ENCODE results near the gene FUT8. TPM values are rescaled to one million over a fixed set of nuclear protein-coding genes. Genes with fewer than 3 reads are reported as not detected.

FUT8 gene
- total RNA-seq, 1 experiment from 2014 or later, result 42.3 TPM

GRCh38 chr14:65469903-65470302, 57.4 kb downstream of the FUT8 start:
- ChIA-PET POLR2A (no interaction called here), CTCF (no interaction called here), RAD21 (ENCODE audit: low non-redundant PET in 1 of 2, low total read pairs in 2 of 2, uncharacterized antibody in 2 of 2, unreplicated experiment in 2 of 2) (no interaction called here)
- Histone ChIP-seq H3K4me3 (replicated peaks in 1 of 2; ENCODE audit: low read depth in 1 of 2, low read length in 2 of 2) (no peak overlapping the region), H2AFZ (ENCODE audit: low read depth, low read length, poor library complexity, severe bottlenecking) (no peak overlapping the region), H3K4me2 (ENCODE audit: low read length) (no peak overlapping the region), H3K9me3 (ENCODE audit: control insufficient read depth in 1 of 2, insufficient read depth in 1 of 2, low read depth in 1 of 2, low read length in 2 of 2) (no peaks in the 10 kb centered on the region), H3K27me3 (ENCODE audit: insufficient read depth, low read length) (no peaks in the 10 kb centered on the region), H3K27ac (ENCODE audit: low read depth, low read length) (no peak overlapping the region), H3K9me2 (ENCODE audit: insufficient read depth) (no peaks in the 10 kb centered on the region), H3K9ac (ENCODE audit: low read length) (no peak overlapping the region), H3K79me2 (ENCODE audit: insufficient read depth, low read length) (0 out of 2 replicates have a peak, but pooled peaks cover 6% of the 10 kb centered on the region), H3K4me1 (ENCODE audit: control insufficient read depth in 1 of 2, insufficient read depth in 2 of 2, low read length in 2 of 2) (peaks cover 4 to 5% of the 10 kb centered on the region in 2 experiments; a peak in 2 of 4 replicates), H3K36me3 (ENCODE audit: control insufficient read depth in 1 of 2, insufficient read depth in 2 of 2, low read length in 2 of 2) (no peaks in the 10 kb centered on the region), H4K20me1 (ENCODE audit: insufficient read depth) (no peaks in the 10 kb centered on the region)
- no TSS peak for BruUV-seq (replicated peaks)
- TF ChIP-seq CEBPB (IDR thresholded peaks at IDR 0.05; ENCODE audit: low read depth) (no peak), CBX3 (IDR thresholded peaks at IDR 0.05; ENCODE audit: low read depth) (no peak)
- intact Hi-C loops (cut with micrococcal nuclease), result no loop called here
- DNase-seq (ENCODE audit: low read depth, low spot score) (no peak), ATAC-seq (no peak)

- DNase-seq (ENCODE audit: low read depth, low spot score) (no peak), ATAC-seq (peak; percentile 36)
- TF ChIP-seq ELF1 (IDR thresholded peaks at IDR 0.05; ENCODE audit: borderline replicate concordance, low read depth), result no peak
- no peak for TF ChIP-seq RAD21 (IDR thresholded peaks at IDR 0.05; ENCODE audit: low read depth)
- Histone ChIP-seq H3K9me2 (ENCODE audit: insufficient read depth) (no peaks in the 10 kb centered on the region), H3K9ac (ENCODE audit: low read length) (no peak overlapping the region), H3K4me2 (ENCODE audit: low read length) (no peak overlapping the region), H3K4me3 (replicated peaks in 1 of 2; ENCODE audit: low read depth in 1 of 2, low read length in 2 of 2) (no peak overlapping the region), H3K27ac (ENCODE audit: low read depth, low read length) (no peak overlapping the region), H3K4me1 (ENCODE audit: control insufficient read depth in 1 of 2, insufficient read depth in 2 of 2, low read length in 2 of 2) (peaks cover 4 to 5% of the 10 kb centered on the region in 2 experiments; a peak in 2 of 4 replicates), H2AFZ (ENCODE audit: low read depth, low read length, poor library complexity, severe bottlenecking) (no peak overlapping the region), H3K79me2 (ENCODE audit: insufficient read depth, low read length) (0 out of 2 replicates have a peak, but pooled peaks cover 6% of the 10 kb centered on the region), H3K9me3 (ENCODE audit: control insufficient read depth in 1 of 2, insufficient read depth in 1 of 2, low read depth in 1 of 2, low read length in 2 of 2) (no peaks in the 10 kb centered on the region), H3K36me3 (ENCODE audit: control insufficient read depth in 1 of 2, insufficient read depth in 2 of 2, low read length in 2 of 2) (no peaks in the 10 kb centered on the region), H3K27me3 (ENCODE audit: insufficient read depth, low read length) (no peaks in the 10 kb centered on the region), H4K20me1 (ENCODE audit: insufficient read depth) (no peaks in the 10 kb centered on the region)
- BruUV-seq (replicated peaks), result no TSS peak
- POLR2A ChIA-PET, result no interaction called here
- intact Hi-C loops (cut with micrococcal nuclease), result no loop called here
- CTCF ChIA-PET, result no interaction called here
- RAD21 ChIA-PET (ENCODE audit: low non-redundant PET in 1 of 2, low total read pairs in 2 of 2, uncharacterized antibody in 2 of 2, unreplicated experiment in 2 of 2), result no interaction called here
These were observed 57.9 kb downstream of the FUT8 start for GRCh38 chr14:65470404-65470880.

All from HCT116 (cell line).